ENCODE measurements around the gene CANT1. TPM values are rescaled to one million over a fixed set of nuclear protein-coding genes. Genes with fewer than 3 reads are reported as not detected.

The CANT1 gene
- total RNA-seq, 1 experiment from 2014 or later, result 97.1 TPM

GRCh38 chr17:78999947-79000395 lies 9.6 kb downstream of the CANT1 start (continued):
- TF ChIP-seq CBX3 (IDR thresholded peaks at IDR 0.05; ENCODE audit: low read depth), result no peak
- TF ChIP-seq SRF (IDR thresholded peaks at IDR 0.05; ENCODE audit: low read depth), result no peak
- no peak for TF ChIP-seq EZH2phosphoT487 (IDR thresholded peaks at IDR 0.05; ENCODE audit: borderline replicate concordance)
- no peak for TF ChIP-seq POLR2AphosphoS5 (IDR thresholded peaks at IDR 0.05; ENCODE audit: low read depth, low read length)
- TF ChIP-seq ZNF274 (IDR thresholded peaks at IDR 0.05; ENCODE audit: low read depth, low read length), result no peak
- no peak for TF ChIP-seq SP1 (IDR thresholded peaks at IDR 0.05; ENCODE audit: low read depth)
- TF ChIP-seq ELF1 (IDR thresholded peaks at IDR 0.05; ENCODE audit: borderline replicate concordance, low read depth), result no peak
- no peak for TF ChIP-seq ZFX (IDR thresholded peaks at IDR 0.05)
- no peak for TF ChIP-seq ATF3 (IDR thresholded peaks at IDR 0.05)
- TF ChIP-seq RAD21 (IDR thresholded peaks at IDR 0.05; ENCODE audit: low read depth), result no peak

GRCh38 chr17:78999056-78999768 lies 10.4 kb downstream of the CANT1 start:
- no peak for DNase-seq (ENCODE audit: low read depth, low spot score)
- no peak overlapping the region for H3K9ac ChIP-seq (ENCODE audit: low read length)
- H3K4me2 ChIP-seq (ENCODE audit: low read length), result no peak overlapping the region
- ChIA-PET RAD21 (ENCODE audit: low non-redundant PET in 1 of 2, low total read pairs in 2 of 2, uncharacterized antibody in 2 of 2, unreplicated experiment in 2 of 2) (no interaction called here), CTCF (interaction anchor here (0.7 to 1.2 kb wide), 2 partner anchors 24 to 46 kb away, joined by 3 read pairs; no protein-coding TSS in a partner anchor), POLR2A (interaction anchor here (0.7 kb wide), 1 partner anchor 483 kb away, joined by 4 read pairs; no protein-coding TSS in a partner anchor)
- TF ChIP-seq REST (IDR thresholded peaks at IDR 0.05; ENCODE audit: low read depth), result no peak
- TF ChIP-seq FOSL1 (IDR thresholded peaks at IDR 0.05; ENCODE audit: low read depth), result no peak
- no peak for TF ChIP-seq TCF7L2 (IDR thresholded peaks at IDR 0.05; ENCODE audit: borderline replicate concordance, extremely low read depth, insufficient read depth, insufficient read length)
- H4K20me1 ChIP-seq (ENCODE audit: insufficient read depth), result no peaks in the 10 kb centered on the region
- no peak overlapping the region for H2AFZ ChIP-seq (ENCODE audit: low read depth, low read length, poor library complexity, severe bottlenecking)
- H3K79me2 ChIP-seq (ENCODE audit: insufficient read depth, low read length), result peaks cover 80% of the 10 kb centered on the region
- intact Hi-C loops (cut with micrococcal nuclease), result no loop called here
- H3K27me3 ChIP-seq (ENCODE audit: insufficient read depth, low read length), result no peaks in the 10 kb centered on the region
- no peak overlapping the region; the same call in 1 of the 2 replicates for H3K27ac ChIP-seq (ENCODE audit: low read depth, low read length)
- ATAC-seq, result no peak
- peaks cover 36 to 48% of the 10 kb centered on the region in 2 experiments; a peak in 3 of 4 replicates for H3K36me3 ChIP-seq (ENCODE audit: control insufficient read depth in 1 of 2, insufficient read depth in 2 of 2, low read length in 2 of 2)
- H3K4me3 ChIP-seq (replicated peaks in 1 of 2; ENCODE audit: low read depth in 1 of 2, low read length in 2 of 2), result no peak overlapping the region
- no peaks in the 10 kb centered on the region for H3K9me2 ChIP-seq (ENCODE audit: insufficient read depth)
- H3K9me3 ChIP-seq (ENCODE audit: control insufficient read depth in 1 of 2, insufficient read depth in 1 of 2, low read depth in 1 of 2, low read length in 2 of 2), result no peaks in the 10 kb centered on the region
- no TSS peak for BruUV-seq (replicated peaks)
- H3K4me1 ChIP-seq (ENCODE audit: control insufficient read depth in 1 of 2, insufficient read depth in 2 of 2, low read length in 2 of 2), result no peaks in the 10 kb centered on the region

Measured in HCT116 (cell line).